Activated CD4-positive, alpha-beta T cell treated with anti-CD3 and anti-CD28 coated beads for 24 hours (primary cell): Measurements from ENCODE around the gene HSPA12A.

Source experiments
- DNase-seq, 2 donors: peaks; one replicate each; pipeline ENCODE4 v3.0.0-alpha.2; 2020; ENCODE audit warnings: low read depth in 2 of 2

The HSPA12A gene

GRCh38 chr10:116744163-116744753 is 1.9 kb upstream of the HSPA12A start:
- no peak for DNase-seq

GRCh38 chr10:116743266-116744064 is 1.1 kb upstream of the HSPA12A start:
- no peak for DNase-seq

DNA sequence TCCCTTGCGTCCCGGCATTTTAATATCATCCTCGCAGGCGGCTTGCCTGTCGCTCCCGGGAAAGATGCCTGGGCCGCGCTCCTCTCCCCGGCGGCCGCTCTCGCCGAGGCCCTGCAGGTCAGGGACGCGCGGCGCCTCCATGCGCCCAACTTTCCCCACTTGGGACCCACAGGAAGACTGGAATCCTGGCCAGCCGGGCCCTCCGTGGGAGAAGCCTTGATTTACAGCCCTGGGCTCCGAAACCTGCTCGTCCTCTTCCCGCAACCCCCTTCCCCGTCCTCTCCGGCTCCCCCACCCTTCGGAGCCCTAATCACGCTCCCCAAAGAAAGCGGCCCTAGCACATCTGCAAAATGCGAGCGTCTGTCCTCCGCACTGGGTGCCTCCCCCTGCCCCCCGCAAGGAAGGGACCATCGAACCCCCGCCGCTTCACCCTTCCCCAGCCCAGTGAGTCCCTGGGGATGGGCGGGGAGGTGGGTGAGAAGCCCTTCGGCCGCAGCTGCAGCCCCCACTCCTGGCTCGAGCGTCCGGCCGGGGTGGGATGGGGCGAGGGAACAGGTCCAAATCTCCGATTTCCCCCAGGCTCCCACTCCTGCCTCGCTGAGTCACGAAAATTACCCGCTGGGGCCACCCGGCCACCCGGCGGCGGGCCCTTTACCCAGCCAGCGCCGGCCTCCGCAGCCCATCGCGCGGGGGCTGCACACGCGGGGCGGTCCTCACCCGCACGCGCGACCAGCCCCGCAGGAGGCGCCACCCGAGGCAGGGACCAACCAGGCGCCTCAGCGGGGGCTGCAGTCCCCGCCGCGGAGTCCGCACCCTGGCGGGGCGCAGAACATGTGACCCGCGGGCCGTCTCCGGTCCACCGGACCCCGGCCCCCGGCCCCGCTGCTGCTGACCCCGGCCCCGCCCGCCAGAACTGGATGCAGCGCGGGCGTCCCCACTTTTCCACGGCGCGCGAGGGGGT is 695 bp downstream of the HSPA12A start:
- no peak for DNase-seq

GRCh38 chr10:116740971-116741370 is 1.4 kb downstream of the HSPA12A start:
- DNase-seq = no peak

- DNase-seq = no peak
Measured at GRCh38 chr10:116738339-116738738, 4.0 kb downstream of the HSPA12A start.

GRCh38 chr10:116737627-116738327 is 4.6 kb downstream of the HSPA12A start:
- DNase-seq = no peak

- DNase-seq = no peak
Measured at GRCh38 chr10:116733566-116733965, 8.8 kb downstream of the HSPA12A start.

DNA sequence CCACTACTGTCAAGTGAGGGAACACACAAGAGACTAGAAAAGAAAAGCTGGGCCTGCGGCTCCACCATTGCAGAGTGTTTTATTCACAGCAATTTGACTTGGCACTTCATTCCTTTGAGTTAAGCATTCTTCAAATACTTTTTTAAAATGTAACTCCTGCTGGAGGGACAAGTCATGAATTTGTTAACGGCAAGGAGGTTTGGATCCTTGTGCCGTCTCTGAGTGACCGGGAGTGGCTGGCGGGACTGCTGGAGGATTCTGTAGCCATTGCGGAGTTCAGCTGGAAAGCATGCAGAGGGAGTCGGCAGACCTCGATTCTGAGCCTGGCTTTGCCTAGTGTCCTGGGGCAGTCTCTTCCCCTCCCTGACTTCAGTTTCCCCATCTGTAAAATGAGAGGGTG is 9.8 kb downstream of the HSPA12A start:
- DNase-seq = no peak

DNA sequence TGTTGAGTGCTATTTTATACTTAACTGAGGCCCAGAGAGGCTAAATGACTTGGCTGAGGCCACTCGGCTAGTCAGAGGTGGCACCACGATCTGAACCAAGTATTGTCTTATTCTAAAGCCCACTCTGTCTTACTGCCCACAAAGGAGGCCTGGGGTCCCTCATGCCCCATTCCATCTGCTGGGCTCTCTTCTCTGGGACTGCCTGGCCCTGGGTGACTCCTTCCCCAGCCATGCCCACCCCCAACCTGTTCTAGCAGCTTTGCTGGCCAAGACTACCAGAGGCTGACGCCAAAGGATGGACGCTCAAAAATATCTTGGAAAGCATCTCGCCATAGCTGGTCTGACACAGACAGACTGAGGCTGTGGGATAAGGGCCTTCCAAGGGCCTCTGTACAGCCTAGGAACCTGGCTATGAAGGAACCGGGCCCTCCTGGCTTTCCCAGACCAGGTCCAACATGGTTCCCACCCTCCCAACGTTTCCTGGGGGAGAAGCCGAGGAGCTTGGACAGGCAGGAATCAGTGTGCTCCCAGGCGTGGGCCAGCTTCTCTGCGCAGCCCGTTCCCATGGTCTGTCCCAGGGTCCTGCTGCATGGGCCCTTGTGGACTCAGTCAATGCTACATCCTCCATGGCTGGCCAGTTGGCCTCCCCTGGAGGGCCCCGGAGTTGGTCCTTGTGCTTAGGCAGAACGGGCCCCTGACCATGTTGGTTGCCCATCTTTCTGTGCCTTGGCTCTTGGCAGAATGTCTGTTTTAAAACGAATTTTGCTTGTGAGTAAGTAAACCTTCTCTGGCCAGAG is 11.7 kb downstream of the HSPA12A start:
- DNase-seq = no peak

DNA sequence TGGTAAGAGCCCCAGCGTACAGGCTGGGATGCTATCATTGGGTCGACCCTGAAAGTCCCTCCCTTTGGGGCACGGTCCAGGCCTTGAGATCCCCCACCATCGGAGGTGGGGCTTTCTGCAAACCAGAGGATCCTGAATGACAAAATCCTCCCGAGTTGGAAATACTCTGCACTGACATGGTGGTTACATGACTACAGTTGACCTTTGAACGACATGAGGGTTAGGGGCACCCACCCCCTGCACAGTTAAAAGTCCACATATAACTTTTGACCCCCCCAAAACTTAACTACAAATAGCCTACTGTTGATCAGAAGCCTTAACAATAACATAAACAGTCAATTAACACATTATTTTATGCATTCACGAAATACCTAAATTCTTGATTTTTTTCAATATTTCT is 13.1 kb downstream of the HSPA12A start:
- DNase-seq = no peak

- no peak for DNase-seq
Measured at GRCh38 chr10:116728526-116729096, 13.8 kb downstream of the HSPA12A start.

DNA sequence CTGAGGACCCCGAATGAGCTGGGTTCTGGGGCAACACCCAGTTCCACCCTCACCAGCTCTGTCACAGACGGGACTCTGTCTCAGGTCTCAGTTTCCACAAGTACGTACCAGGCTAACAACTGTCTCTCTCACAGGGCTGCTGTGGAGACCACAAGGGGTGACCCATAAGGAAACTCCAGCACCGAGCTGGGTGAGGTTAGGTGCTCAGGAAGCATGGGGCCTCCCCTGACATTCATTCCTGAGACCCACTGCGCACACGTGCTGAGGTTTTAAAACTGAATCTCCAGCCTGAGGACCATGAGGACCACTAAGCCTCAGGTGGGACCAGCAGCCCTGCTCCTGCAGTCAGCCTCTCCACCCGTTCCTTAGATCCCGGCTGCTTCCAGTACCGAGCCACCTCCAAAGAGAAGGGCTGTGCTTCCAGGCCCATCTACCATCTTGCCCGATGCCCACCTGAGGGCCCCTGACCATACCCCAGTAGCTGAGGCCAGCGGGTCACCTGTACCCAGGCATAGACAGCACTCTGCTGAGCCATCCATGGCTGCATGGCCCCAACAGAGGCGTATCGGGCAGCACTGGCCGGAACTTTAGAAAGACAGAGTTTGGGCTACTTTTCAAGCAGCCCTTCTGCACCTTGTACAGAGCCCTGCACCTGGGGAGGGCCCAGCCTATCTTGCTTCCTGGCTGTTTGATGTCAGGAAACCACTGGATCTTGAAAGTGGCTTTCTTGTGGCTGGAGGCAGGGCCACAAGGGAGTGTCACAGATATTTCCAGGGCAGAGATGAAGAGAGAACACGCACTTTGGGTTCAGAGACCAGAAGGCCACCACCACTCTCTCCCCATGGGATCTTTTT is 18.7 kb downstream of the HSPA12A start:
- DNase-seq = no peak

DNA sequence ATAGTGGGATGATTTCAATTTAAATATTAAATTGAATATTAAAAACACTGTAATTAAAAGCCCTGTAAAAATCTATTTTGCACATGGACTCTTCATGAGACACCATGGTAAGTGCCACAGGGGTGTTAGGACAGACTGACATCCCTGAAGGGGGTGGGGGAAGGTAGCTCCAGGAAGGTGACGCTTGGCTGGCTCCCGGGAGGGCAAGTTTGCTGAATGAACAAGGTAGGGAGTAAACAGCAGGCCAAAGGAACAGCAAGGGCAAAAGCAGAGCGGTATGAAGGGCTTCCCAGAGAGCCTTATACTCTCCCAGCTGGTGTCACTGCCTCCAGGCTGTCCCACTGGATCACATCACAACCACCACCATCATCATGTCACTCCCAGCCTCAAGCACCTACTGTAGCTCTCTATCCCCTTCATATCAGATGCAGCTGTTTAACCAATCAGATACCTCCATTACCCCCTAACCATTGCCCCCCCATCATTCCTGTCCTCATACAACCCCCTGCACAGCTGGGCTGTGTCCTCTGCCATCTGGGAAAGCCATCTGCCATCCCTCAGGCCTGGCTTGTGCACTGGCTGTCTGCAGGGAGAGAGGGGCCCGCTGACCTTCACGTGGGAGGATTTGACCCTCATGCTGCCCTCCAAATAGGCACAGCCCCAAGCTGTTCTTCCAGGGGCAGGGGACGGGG is 19.5 kb downstream of the HSPA12A start:
- no peak for DNase-seq

DNA sequence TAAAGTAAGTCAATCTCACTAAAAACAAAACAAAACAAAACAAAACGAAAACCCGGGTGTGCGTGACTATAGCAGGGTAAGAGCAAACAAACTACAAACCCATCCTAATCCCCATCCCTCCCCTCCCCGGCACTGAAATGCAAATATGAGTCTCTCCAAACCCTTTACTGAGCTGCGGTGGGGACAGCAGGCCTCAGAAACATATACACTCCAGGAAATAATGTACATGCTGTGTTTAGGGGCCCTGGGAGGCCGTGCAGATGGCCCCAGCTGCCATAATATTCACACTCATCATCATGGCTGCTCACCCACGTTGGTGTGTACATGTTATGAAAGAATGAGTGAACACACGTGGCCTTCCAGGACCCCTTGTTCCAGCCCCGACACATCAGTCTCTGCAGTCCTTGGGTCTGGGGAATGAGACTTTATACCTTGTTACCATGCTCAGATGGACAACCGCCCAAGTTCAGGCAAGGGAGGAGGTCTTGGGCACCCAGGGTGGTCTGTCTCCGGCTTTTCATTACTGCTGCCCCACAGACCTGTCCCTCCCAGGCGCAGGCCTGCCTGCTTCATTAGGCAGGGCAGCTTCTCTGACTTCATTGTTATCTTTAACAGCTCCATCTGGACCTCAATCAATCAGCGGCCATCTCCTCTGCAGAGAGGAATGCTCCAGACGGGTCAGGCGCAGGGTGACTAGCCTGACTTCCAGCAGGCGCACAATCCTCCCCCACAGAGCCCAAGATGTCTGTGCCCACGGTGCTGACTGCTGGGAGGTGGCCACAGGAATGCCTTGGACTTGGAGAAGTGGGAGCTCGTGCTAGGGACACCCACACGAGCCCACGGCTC is 20.6 kb downstream of the HSPA12A start:
- DNase-seq = no peak

DNA sequence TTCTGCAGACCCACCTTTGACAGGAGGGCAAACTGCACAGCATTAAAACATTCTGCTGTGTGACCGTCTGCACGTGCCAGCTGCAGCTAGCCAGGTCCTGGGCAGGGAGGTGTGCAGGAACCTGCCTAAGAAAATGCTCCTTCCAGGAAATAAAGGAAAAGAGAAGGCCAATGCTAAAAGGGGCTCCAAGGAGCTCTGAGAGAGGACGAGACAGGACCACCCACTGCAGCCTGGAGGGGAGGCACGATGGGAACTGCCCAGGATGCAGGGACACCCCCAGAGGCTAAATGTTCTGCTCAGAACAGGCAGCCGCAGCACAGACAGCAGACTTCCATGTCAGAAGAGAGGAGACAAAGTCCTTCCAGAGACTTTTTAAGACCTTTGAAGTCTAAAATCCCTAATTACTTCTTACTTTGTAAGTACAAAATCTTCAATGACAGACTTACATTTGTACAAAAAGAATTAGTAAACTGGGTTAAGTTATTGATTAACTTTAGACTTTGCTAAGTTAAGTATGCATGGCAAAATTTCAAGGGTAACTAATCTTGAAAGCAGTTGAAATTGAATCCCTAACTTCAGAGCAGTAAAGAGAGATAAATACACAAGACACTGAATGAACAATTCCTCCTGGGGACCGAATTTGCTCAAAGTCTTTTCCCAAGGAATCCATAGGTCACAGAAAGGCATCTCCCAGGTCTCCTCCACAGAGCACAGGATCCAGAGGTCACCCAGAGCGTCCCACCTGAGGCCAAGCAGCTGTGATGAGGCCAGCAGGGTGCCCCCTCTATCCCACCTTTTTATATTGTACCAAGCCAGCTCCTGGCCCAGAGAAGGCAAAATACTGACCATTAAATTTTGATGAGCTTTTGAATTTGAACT is 21.5 kb downstream of the HSPA12A start:
- DNase-seq = no peak

GRCh38 chr10:116720241-116720643 is 22.1 kb downstream of the HSPA12A start:
- no peak for DNase-seq

DNA sequence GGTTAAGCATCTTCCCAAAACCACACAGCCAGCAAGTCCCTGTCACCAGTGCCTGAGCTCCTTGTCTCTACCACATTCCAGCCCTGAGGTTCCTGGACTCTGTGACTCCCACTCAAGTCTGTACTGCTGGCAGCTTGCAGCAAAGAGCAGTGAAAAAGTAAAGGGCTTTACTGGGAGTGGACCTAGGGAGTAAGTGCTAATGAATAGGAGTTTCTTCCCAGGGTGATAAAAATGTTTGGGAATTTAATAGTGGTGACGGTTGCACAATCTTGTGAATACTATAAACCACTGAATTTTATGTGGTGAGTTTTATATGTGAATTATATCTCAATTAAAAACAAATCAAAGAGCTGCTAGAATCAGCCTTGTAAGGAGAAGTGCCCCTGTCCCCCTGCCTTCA is 22.6 kb downstream of the HSPA12A start:
- no peak for DNase-seq
